K562 (cell line): ENCODE results near the gene HIVEP3. TPM values are rescaled to one million over a fixed set of nuclear protein-coding genes. Genes with fewer than 3 reads are reported as not detected.

Experiments used
- CEBPG ChIP-seq, 3 experiments: fragments of 200-800 bp in 1 of 3; sonication (Bioruptor generic) in 1 of 3; sonication (generic) in 1 of 3; formaldehyde crosslinking in 1 of 3; IDR thresholded peaks in 2 of 3; conservative IDR thresholded peaks in 1 of 3; 2 replicates each; pipeline versions ENCODE4 v1.6.1 to v1.8.0; 2016 to 2022; ENCODE audit warnings: missing compliant biosample characterization in 2 of 3, missing genetic modification characterization in 2 of 3, mild to moderate bottlenecking in 1 of 3, missing genetic modification reagents in 1 of 3
- FOXP1 ChIP-seq: sonication (generic); formaldehyde crosslinking; IDR thresholded peaks from 2 replicates; pipeline ENCODE4 v1.8.0; 2022; ENCODE audit warnings: mild to moderate bottlenecking, missing genetic modification reagents
- KDM1A ChIP-seq, 2 experiments: fragments of 450-650 bp; IDR thresholded peaks; 2 replicates each; pipeline ENCODE4 v1.6.1; 2016; ENCODE audit warnings: mild to moderate bottlenecking in 2 of 2
- MGA ChIP-seq: fragments of 450-650 bp; IDR thresholded peaks from 2 replicates; pipeline ENCODE4 v1.6.1; 2016; ENCODE audit warnings: mild to moderate bottlenecking, moderate library complexity
- MIER1 ChIP-seq: fragments of 450-650 bp; IDR thresholded peaks from 2 replicates; pipeline ENCODE4 v1.6.1; 2016; ENCODE audit warnings: antibody characterized with exemption, mild to moderate bottlenecking, low read depth
- NUFIP1 ChIP-seq: fragments of 450-650 bp; IDR thresholded peaks from 2 replicates; pipeline ENCODE4 v1.6.1; 2018; ENCODE audit not compliant: partially characterized antibody
- PCBP1 ChIP-seq: fragments of 200-400 bp; formaldehyde crosslinking; IDR thresholded peaks from 2 replicates; pipeline ENCODE4 v1.6.1; 2018; ENCODE audit warnings: mild to moderate bottlenecking, low read depth, low read length; ENCODE audit not compliant: poor library complexity, severe bottlenecking
- SRF ChIP-seq, 2 experiments: fragments of 250-450, 450-650 bp in 1 of 2; sonication (Bioruptor Pico) in 1 of 2; sonication (generic) in 1 of 2; formaldehyde crosslinking; IDR thresholded peaks; 2 replicates each; pipeline versions ENCODE4 v1.5.0 to v1.5.1; 2020 to 2022; ENCODE audit warnings: mild to moderate bottlenecking in 1 of 2, missing genetic modification reagents in 1 of 2
- SRSF7 ChIP-seq: fragments of 200-400 bp; formaldehyde crosslinking; optimal IDR thresholded peaks from 2 replicates; pipeline ENCODE3; 2017; ENCODE audit warnings: mild to moderate bottlenecking, low read depth, low read length
- TEAD4 ChIP-seq, 2 experiments: sonication (generic) in 1 of 2; formaldehyde crosslinking in 1 of 2; IDR thresholded peaks; 2 replicates each; pipeline versions ENCODE4 v1.6.1 to v1.8.0; 2012 to 2022; ENCODE audit warnings: borderline replicate concordance in 1 of 2, inconsistent platforms in 1 of 2, low read length in 1 of 2, mild to moderate bottlenecking in 1 of 2, missing genetic modification reagents in 1 of 2
- ZNF174 ChIP-seq: fragments of 250-450 bp; sonication (Bioruptor Pico); IDR thresholded peaks from 2 replicates; pipeline ENCODE4 v1.4.0; 2020; ENCODE audit warnings: mild to moderate bottlenecking
- ZNF316 ChIP-seq: fragments of 450-650 bp; IDR thresholded peaks from 2 replicates; pipeline ENCODE4 v1.6.1; 2016
- ZNF766 ChIP-seq: fragments of 200-800 bp; sonication (Bioruptor generic); conservative IDR thresholded peaks from 2 replicates; pipeline ENCODE4 v1.6.1; 2016; ENCODE audit warnings: missing genetic modification characterization, missing compliant biosample characterization
- ZNF780A ChIP-seq: fragments of 250-450 bp; sonication (Bioruptor Pico); IDR thresholded peaks from 2 replicates; pipeline ENCODE4 v1.5.0; 2021; ENCODE audit warnings: mild to moderate bottlenecking
- polyA plus RNA-seq, 8 experiments: library from polyadenylated mRNA; depleted of rRNA in 4 of 8; stranded (reverse) in 5 of 8; unstranded in 3 of 8; fragments of >200 nt; fragmentation: Nextera tagmentation in 2 of 8; fragmentation: Illumina TruSeq in 1 of 8; extraction: Ambion mirVana in 2 of 8; extraction: Trizol in 1 of 8; gene quantifications; 2 replicates each; pipeline versions ENCODE4 v1.2.1 to v1.2.3, GENCODE V29; 2011 to 2014; ENCODE audit warnings: inconsistent platforms in 1 of 8, missing spikeins in 1 of 8
- total RNA-seq, 7 experiments: library from RNA; depleted of rRNA in 6 of 7; stranded (reverse); fragments of >200 nt in 6 of 7; fragmentation: Illumina TruSeq in 2 of 7; extraction: Trizol in 2 of 7; gene quantifications; 2 replicates each; pipeline versions ENCODE4 v1.2.1 to v1.2.3, GENCODE V29; 2011 to 2021; ENCODE audit warnings: low replicate concordance in 1 of 7
- TF ChIP-seq, protein P1 (sequence below), 2 experiments: IDR thresholded peaks; 2 replicates each; pipeline ENCODE4 v1.6.1; 2012; ENCODE audit warnings: improper control_type of control experiment in 2 of 2, low read depth in 2 of 2, low read length in 2 of 2, borderline replicate concordance in 1 of 2

The HIVEP3 gene
- total and polyA plus RNA-seq, 9 of the 15 experiments (the other 6 are each of a cell fraction or from before 2014, with no cell fraction given), result 0.09 to 0.58 (median 0.34) TPM; not detected in 1

- no peak for TF ChIP-seq MGA
- no peak for TF ChIP-seq KDM1A (IDR thresholded peaks at IDR 0.05)
- TF ChIP-seq FOXP1 (CRISPR knock-in tag), result no peak
- no peak for TF ChIP-seq ZNF174 (CRISPR knock-in tag)
- no peak for TF ChIP-seq ZNF780A (CRISPR knock-in tag)
- no peak for TF ChIP-seq SRSF7
- no peak for TF ChIP-seq ZNF316
- TF ChIP-seq, protein P1, sequence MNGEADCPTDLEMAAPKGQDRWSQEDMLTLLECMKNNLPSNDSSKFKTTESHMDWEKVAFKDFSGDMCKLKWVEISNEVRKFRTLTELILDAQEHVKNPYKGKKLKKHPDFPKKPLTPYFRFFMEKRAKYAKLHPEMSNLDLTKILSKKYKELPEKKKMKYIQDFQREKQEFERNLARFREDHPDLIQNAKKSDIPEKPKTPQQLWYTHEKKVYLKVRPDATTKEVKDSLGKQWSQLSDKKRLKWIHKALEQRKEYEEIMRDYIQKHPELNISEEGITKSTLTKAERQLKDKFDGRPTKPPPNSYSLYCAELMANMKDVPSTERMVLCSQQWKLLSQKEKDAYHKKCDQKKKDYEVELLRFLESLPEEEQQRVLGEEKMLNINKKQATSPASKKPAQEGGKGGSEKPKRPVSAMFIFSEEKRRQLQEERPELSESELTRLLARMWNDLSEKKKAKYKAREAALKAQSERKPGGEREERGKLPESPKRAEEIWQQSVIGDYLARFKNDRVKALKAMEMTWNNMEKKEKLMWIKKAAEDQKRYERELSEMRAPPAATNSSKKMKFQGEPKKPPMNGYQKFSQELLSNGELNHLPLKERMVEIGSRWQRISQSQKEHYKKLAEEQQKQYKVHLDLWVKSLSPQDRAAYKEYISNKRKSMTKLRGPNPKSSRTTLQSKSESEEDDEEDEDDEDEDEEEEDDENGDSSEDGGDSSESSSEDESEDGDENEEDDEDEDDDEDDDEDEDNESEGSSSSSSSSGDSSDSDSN (IDR thresholded peaks at IDR 0.05; ENCODE audit: borderline replicate concordance in 1 of 2, low read depth in 2 of 2, low read length in 2 of 2), result no peak
- TF ChIP-seq CEBPG (CRISPR knock-in tag; IDR thresholded peaks at IDR 0.05), result no peak
- TF ChIP-seq CEBPG (tag; conservative IDR thresholded peaks at IDR 0.05 in 1 of 2, IDR thresholded peaks at IDR 0.05 in 1 of 2), result no peak
- no peak for TF ChIP-seq NUFIP1
- peak; percentile 92 for TF ChIP-seq MIER1
- TF ChIP-seq TEAD4 (IDR thresholded peaks at IDR 0.05; ENCODE audit: low read length), result peak; percentile 32; the same call in 1 of the 2 replicates
- no peak for TF ChIP-seq TEAD4 (CRISPR knock-in tag; IDR thresholded peaks at IDR 0.05; ENCODE audit: borderline replicate concordance)
- peak; percentile 82 for TF ChIP-seq ZNF766 (CRISPR knock-in tag)
- no peak for TF ChIP-seq PCBP1
- TF ChIP-seq SRF (CRISPR knock-in tag; IDR thresholded peaks at IDR 0.05), result peak in 1 of 2 experiments; percentile 40; a peak in 1 of 4 replicates
Observed at GRCh38 chr1:41810446-41810845, 108.3 kb downstream of the HIVEP3 start (continued).
